HG02588 (cell line): Measurements from ENCODE around the gene CCT2.

Experiments used
- ATAC-seq: cut with Tn5 transposase; IDR thresholded peaks from one replicate; pipeline ENCODE4 v1.9.1; 2021; ENCODE audit warnings: mild to moderate bottlenecking, moderate library complexity; ENCODE audit not compliant: unreplicated experiment

The CCT2 gene

GRCh38 chr12:69639400-69640016, 54.2 kb downstream of the CCT2 start:
- peak; percentile 91 for ATAC-seq

GRCh38 chr12:69641546-69641945, 56.3 kb downstream of the CCT2 start:
- no peak for ATAC-seq

GRCh38 chr12:69642531-69642930, 57.3 kb downstream of the CCT2 start:
- no peak for ATAC-seq

GRCh38 chr12:69644511-69644910, 59.3 kb downstream of the CCT2 start:
- no peak for ATAC-seq

- ATAC-seq = no peak
These were observed 59.8 kb downstream of the CCT2 start for GRCh38 chr12:69645031-69645430.

GRCh38 chr12:69647178-69647577, 61.9 kb downstream of the CCT2 start:
- ATAC-seq = no peak

GRCh38 chr12:69648476-69648875, 63.2 kb downstream of the CCT2 start:
- no peak for ATAC-seq

GRCh38 chr12:69649529-69649928, 64.3 kb downstream of the CCT2 start:
- no peak for ATAC-seq
